DND-41 (cell line): ENCODE measurements around the gene SMS.

Experiments used
- ATAC-seq: fragments of 200-7000 bp; cut with Tn5 transposase; 3 replicates; pipeline ENCODE4 v1.9.1; 2021; ENCODE audit warnings: low read depth; ENCODE audit not compliant: insufficient read depth
- DNase-seq: peaks from one replicate; pipeline ENCODE4 v3.0.0-alpha.2; 2020
- H2AFZ ChIP-seq: 2 replicates; pipeline ENCODE4 v1.6.0; 2012; ENCODE audit warnings: low read depth, low read length
- H3K27ac ChIP-seq: 2 replicates; pipeline ENCODE4 v1.5.1; 2012; ENCODE audit warnings: low read length, inconsistent platforms
- H3K27me3 ChIP-seq: fragments of 200-600 bp; sonication (generic); 2 replicates; pipeline ENCODE4 v1.6.0; 2012; ENCODE audit warnings: low read length, mild to moderate bottlenecking, inconsistent platforms; ENCODE audit not compliant: insufficient read depth, poor library complexity
- H3K36me3 ChIP-seq: 2 replicates; pipeline ENCODE4 v1.5.1; 2012; ENCODE audit warnings: low read length, inconsistent platforms; ENCODE audit not compliant: insufficient read depth
- H3K4me1 ChIP-seq: 2 replicates; pipeline ENCODE4 v1.5.1; 2012; ENCODE audit warnings: mild to moderate bottlenecking, low read length; ENCODE audit not compliant: insufficient read depth
- H3K4me2 ChIP-seq: 2 replicates; pipeline ENCODE4 v1.6.0; 2012; ENCODE audit warnings: mild to moderate bottlenecking, moderate library complexity, low read length, inconsistent platforms; ENCODE audit not compliant: insufficient read depth
- H3K4me3 ChIP-seq, 2 experiments: fragments of 200-600 bp in 1 of 2; shearing (Covaris generic) in 1 of 2; 2 replicates each; pipeline ENCODE4 v1.5.1; 2012 to 2016; ENCODE audit warnings: inconsistent platforms in 2 of 2, low read length in 2 of 2, mild to moderate bottlenecking in 2 of 2, low read depth in 1 of 2, moderate library complexity in 1 of 2
- H3K79me2 ChIP-seq: 2 replicates; pipeline ENCODE4 v1.6.0; 2012; ENCODE audit warnings: low read length, inconsistent platforms; ENCODE audit not compliant: insufficient read depth
- H3K9ac ChIP-seq: 2 replicates; pipeline ENCODE4 v1.6.0; 2012; ENCODE audit warnings: low read depth, mild to moderate bottlenecking, inconsistent platforms, low read length, moderate library complexity
- H3K9me3 ChIP-seq: 2 replicates; pipeline ENCODE4 v1.5.1; 2012; ENCODE audit warnings: low read length, moderate library complexity, mild to moderate bottlenecking, inconsistent platforms; ENCODE audit not compliant: insufficient read depth, severe bottlenecking
- H4K20me1 ChIP-seq: 2 replicates; pipeline ENCODE4 v1.6.0; 2012; ENCODE audit warnings: low read length; ENCODE audit not compliant: insufficient read depth
- CTCF ChIP-seq: IDR thresholded peaks from 2 replicates; pipeline ENCODE4 v1.5.1; 2012; ENCODE audit warnings: borderline replicate concordance, low read length, moderate library complexity, mild to moderate bottlenecking; ENCODE audit not compliant: poor library complexity, severe bottlenecking; ENCODE audit errors: extremely low read depth
- EZH2 ChIP-seq: IDR thresholded peaks from 3 replicates; pipeline ENCODE4 v1.6.1; 2012; ENCODE audit warnings: borderline replicate concordance, low read depth, mild to moderate bottlenecking, moderate library complexity, low read length, inconsistent platforms; ENCODE audit not compliant: severe bottlenecking

SMS gene

GRCh38 chrX:21986596-21986995, 46.1 kb downstream of the SMS start:
- Histone ChIP-seq H3K9me3 (no peaks in the 10 kb centered on the region), H3K27me3 (no peaks in the 10 kb centered on the region), H3K27ac (no peak overlapping the region), H3K79me2 (no peaks in the 10 kb centered on the region), H3K9ac (no peak overlapping the region), H3K4me1 (no peaks in the 10 kb centered on the region), H3K4me3 (no peak overlapping the region), H4K20me1 (no peaks in the 10 kb centered on the region), H2AFZ (no peak overlapping the region), H3K4me2 (no peak overlapping the region), H3K36me3 (peaks cover 26% of the 10 kb centered on the region)
- DNase-seq (no peak), ATAC-seq (no peak)
- TF ChIP-seq EZH2, result no peak
- no peak for TF ChIP-seq CTCF

GRCh38 chrX:21989384-21989783, 48.9 kb downstream of the SMS start:
- Histone ChIP-seq H3K27me3 (no peaks in the 10 kb centered on the region), H3K4me1 (no peaks in the 10 kb centered on the region), H3K4me2 (no peak overlapping the region), H3K4me3 (no peak overlapping the region), H3K36me3 (peaks cover 43% of the 10 kb centered on the region), H3K79me2 (no peaks in the 10 kb centered on the region), H3K9me3 (no peaks in the 10 kb centered on the region), H3K9ac (no peak overlapping the region), H3K27ac (no peak overlapping the region), H2AFZ (no peak overlapping the region), H4K20me1 (no peaks in the 10 kb centered on the region)
- no peak for TF ChIP-seq CTCF
- TF ChIP-seq EZH2, result no peak
- no peak for DNase-seq
- ATAC-seq, result no peak

- H3K36me3 ChIP-seq, result peaks cover 44% of the 10 kb centered on the region
- no peaks in the 10 kb centered on the region for H3K4me1 ChIP-seq
Measured at GRCh38 chrX:21990832-21991231, 50.3 kb downstream of the SMS start.

More at GRCh38 chrX:21990832-21991231, 50.3 kb downstream of the SMS start:
- no peak overlapping the region for H3K27ac ChIP-seq
- H3K9me3 ChIP-seq, result no peaks in the 10 kb centered on the region
- no peak overlapping the region for H3K4me3 ChIP-seq
- no peak overlapping the region for H3K9ac ChIP-seq
- H3K4me2 ChIP-seq, result no peak overlapping the region
- no peaks in the 10 kb centered on the region for H3K27me3 ChIP-seq
- no peak for TF ChIP-seq CTCF
- no peak for TF ChIP-seq EZH2
- no peak for ATAC-seq
- H3K79me2 ChIP-seq, result no peaks in the 10 kb centered on the region
- H4K20me1 ChIP-seq, result no peaks in the 10 kb centered on the region
- DNase-seq, result no peak
- no peak overlapping the region for H2AFZ ChIP-seq
